Ascending aorta (tissue), 2 donors: ENCODE results near the gene MRPL34. TPM values are rescaled to one million over a fixed set of nuclear protein-coding genes. Genes with fewer than 3 reads are reported as not detected.
A peak's percentile ranks its signal among the peaks of the same experiment; 100 is the strongest.

ENCODE experiments used
- DNase-seq, 2 donors: peaks; one replicate each; pipeline ENCODE4 v3.0.0-alpha.2; 2019; ENCODE audit warnings: low spot score in 2 of 2
- H3K27ac ChIP-seq, 2 donors: fragments of 200-600 bp; sonication (generic); one replicate each; pipeline ENCODE4 v1.5.1; 2016 to 2017; ENCODE audit warnings: mild to moderate bottlenecking in 1 of 2
- H3K27me3 ChIP-seq: fragments of 200-600 bp; sonication (generic); one replicate; pipeline ENCODE4 v1.5.1; 2017
- H3K36me3 ChIP-seq, 2 donors: fragments of 200-600 bp; sonication (generic); one replicate each; pipeline ENCODE4 v1.5.1; 2016
- H3K4me1 ChIP-seq, 2 donors: fragments of 200-600 bp; sonication (generic); one replicate each; pipeline ENCODE4 v1.5.1; 2016 to 2017; ENCODE audit warnings: mild to moderate bottlenecking in 1 of 2
- H3K4me3 ChIP-seq, 2 donors: fragments of 200-600 bp; sonication (generic); one replicate each; pipeline ENCODE4 v1.5.1; 2016 to 2017; ENCODE audit warnings: mild to moderate bottlenecking in 1 of 2
- H3K9me3 ChIP-seq, 2 donors: fragments of 200-600 bp; sonication (generic); one replicate each; pipeline ENCODE4 v1.5.1; 2016
- intact Hi-C: fragments of 100-400 bp; cut with DNase I; formaldehyde crosslinking; loops from one replicate; pipeline ENCODE4 v1.15.1; 2023
- total RNA-seq: library from RNA; depleted of rRNA; stranded (reverse); fragments of >200 nt; gene quantifications from one replicate; pipeline ENCODE4 v1.1.0, GENCODE V29; 2016
- TF ChIP-seq, protein P1 (sequence below), 3 experiments: fragments of 200-600 bp in 2 of 3; fragments of 450-650 bp in 1 of 3; sonication (generic) in 2 of 3; IDR thresholded peaks; one replicate each; pipeline ENCODE4 v1.5.1; 2016 to 2019; ENCODE audit warnings: antibody characterized with exemption in 3 of 3, mild to moderate bottlenecking in 1 of 3, moderate library complexity in 1 of 3

The MRPL34 gene
- total RNA-seq, 1 donor from 2014 or later: 98.9 TPM

DNA sequence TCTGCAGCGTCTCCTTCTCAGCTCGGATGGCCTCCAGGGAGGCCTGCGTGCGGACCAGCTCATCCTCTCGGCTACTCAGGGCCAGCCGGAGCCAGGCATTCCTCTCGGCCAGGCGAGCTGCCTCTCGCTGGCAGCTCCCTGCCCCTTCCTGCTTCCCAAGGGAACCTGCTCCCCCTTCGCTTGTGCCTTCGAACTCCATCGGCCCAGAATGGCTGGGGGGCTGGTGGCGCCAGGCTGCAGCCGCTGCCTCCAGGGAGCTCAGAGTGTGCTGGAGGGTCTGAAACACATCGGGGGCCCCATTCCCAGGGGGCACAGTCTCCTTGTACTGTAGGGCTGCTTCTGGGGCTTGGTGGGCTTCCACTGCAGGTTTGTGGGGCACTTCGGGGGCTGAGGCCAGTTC, 43.1 kb upstream of the MRPL34 start:
- Histone ChIP-seq H3K36me3 (no peaks in the 10 kb centered on the region), H3K4me3 (no peak overlapping the region), H3K27me3 (no peaks in the 10 kb centered on the region), H3K9me3 (no peaks in the 10 kb centered on the region), H3K4me1 (no peaks in the 10 kb centered on the region), H3K27ac (no peak overlapping the region)
- intact Hi-C loops: loop anchor here (10.0 kb wide), 1 partner anchor 202 kb away; the partner anchor contains the start of gene NXNL1
- DNase-seq: no peak
- TF ChIP-seq, protein P1, sequence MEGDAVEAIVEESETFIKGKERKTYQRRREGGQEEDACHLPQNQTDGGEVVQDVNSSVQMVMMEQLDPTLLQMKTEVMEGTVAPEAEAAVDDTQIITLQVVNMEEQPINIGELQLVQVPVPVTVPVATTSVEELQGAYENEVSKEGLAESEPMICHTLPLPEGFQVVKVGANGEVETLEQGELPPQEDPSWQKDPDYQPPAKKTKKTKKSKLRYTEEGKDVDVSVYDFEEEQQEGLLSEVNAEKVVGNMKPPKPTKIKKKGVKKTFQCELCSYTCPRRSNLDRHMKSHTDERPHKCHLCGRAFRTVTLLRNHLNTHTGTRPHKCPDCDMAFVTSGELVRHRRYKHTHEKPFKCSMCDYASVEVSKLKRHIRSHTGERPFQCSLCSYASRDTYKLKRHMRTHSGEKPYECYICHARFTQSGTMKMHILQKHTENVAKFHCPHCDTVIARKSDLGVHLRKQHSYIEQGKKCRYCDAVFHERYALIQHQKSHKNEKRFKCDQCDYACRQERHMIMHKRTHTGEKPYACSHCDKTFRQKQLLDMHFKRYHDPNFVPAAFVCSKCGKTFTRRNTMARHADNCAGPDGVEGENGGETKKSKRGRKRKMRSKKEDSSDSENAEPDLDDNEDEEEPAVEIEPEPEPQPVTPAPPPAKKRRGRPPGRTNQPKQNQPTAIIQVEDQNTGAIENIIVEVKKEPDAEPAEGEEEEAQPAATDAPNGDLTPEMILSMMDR (IDR thresholded peaks at IDR 0.05): no peak

DNA sequence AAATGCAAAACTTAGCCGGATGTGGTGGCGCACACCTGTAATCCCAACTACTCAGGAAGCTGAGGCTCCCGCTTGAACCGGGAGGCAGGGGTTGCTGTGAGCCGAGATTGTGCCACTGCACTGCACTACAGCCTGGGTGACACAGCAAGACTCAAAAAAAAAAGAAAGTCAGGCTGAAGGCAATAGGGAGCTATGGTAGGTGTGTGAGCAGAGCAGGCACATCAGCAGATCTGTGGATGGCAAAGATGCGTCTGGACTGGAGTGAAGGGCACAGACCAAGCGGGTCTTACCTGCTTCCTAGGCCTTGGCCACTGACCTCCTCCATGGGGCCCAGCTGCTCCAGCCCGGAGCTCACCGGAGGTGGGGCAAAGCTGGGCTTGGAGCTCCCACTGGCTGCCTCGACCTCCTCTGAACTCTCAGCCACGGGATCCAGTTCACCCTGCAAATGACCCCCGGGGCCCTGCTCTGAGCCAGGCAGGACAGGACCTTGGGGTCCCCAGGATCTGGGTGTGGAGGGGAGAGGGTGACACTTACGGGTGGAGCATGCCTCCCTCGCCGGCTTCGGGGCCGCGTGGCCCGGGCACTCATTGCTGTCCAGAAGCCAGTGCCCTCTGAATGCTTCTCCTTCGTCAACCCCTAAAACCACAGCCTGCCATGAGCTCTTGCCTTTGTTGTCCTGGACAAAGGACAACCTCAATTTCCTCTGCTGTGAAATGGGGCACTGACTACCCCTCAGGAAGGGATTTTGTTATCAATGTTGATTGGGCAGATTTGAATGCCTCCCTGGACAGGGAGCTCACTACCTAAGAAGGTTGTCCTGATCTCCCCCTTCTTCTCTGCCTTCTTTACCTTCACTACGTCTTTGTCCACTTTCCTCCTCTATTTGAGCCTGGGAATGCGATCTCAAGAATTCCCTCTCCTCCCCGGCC, 41.7 kb upstream of the MRPL34 start:
- DNase-seq: no peak
- H3K36me3 ChIP-seq: peaks cover 0 to 4% of the 10 kb centered on the region in 2 donors
- no peak overlapping the region for H3K27ac ChIP-seq
- H3K9me3 ChIP-seq: no peaks in the 10 kb centered on the region
- H3K4me1 ChIP-seq: peaks cover 5 to 6% of the 10 kb centered on the region in 2 donors
- H3K27me3 ChIP-seq: no peaks in the 10 kb centered on the region
- intact Hi-C loops: loop anchor here (10.0 kb wide), 1 partner anchor 201 kb away; the partner anchor contains the start of gene NXNL1
- TF ChIP-seq, protein P1 (IDR thresholded peaks at IDR 0.05): no peak
- peak overlapping the region in 1 of 2 donors; percentile 33 for H3K4me3 ChIP-seq

DNA sequence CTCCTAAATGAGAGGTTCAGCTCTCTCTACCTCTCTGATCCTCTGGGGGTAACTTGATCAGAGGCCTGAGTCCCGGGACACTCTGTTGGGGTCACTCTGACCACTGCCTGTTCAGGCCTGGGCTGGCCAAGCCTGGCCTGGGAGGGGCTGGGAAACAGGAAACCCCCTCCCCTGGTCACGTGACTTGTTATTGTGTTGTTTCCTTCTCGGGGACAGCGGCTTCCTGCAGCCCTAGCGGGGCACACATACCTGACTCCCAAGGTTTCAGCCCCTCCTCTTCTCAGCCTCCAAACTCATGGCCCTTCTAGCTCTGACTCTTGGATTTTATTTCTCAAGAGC, 41.1 kb upstream of the MRPL34 start, which contains the start of gene USHBP1:
Gene USHBP1, minus strand, starts transcription at position 105 of the 339 bp plus-strand sequence. CDS start 446 bp downstream, outside the sequence.
- TF ChIP-seq, protein P1 (IDR thresholded peaks at IDR 0.05): no peak
- no peak for DNase-seq
- Histone ChIP-seq H3K4me1 (peaks cover 5 to 6% of the 10 kb centered on the region in 2 donors), H3K9me3 (no peaks in the 10 kb centered on the region), H3K36me3 (peaks cover 0 to 10% of the 10 kb centered on the region in 2 donors), H3K27ac (no peak within 1 kb of the TSS), H3K4me3 (peak within 1 kb of the TSS in 1 of 2 donors; percentile 33), H3K27me3 (no peaks in the 10 kb centered on the region)
- intact Hi-C loops: loop anchor here (10.0 kb wide), 1 partner anchor 200 kb away; the partner anchor contains the start of gene NXNL1

DNA sequence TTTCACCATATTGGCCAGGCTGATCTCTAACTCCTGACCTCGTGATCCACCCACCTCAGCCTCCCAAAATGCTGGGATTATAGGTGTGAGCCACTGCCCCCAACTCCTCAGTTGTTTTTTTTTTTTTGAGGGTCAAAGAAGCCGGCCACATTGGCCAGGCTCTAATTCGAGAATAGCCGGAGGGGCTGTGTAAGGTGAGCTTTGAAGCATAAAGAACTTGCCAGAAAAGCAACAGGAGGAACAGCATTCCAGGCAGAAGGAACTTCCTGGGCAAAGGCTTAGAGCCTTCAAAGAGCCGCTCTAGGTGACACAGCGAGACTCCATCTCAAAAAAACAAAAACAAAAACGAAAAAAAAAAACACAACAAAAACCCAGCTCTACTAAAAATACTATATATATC, 39.6 kb upstream of the MRPL34 start:
- Histone ChIP-seq H3K36me3 (peaks cover 11 to 23% of the 10 kb centered on the region in 2 donors), H3K9me3 (no peaks in the 10 kb centered on the region), H3K4me3 (no peak overlapping the region), H3K27ac (no peak overlapping the region), H3K4me1 (peaks cover 5 to 6% of the 10 kb centered on the region in 2 donors), H3K27me3 (no peaks in the 10 kb centered on the region)
- TF ChIP-seq, protein P1 (IDR thresholded peaks at IDR 0.05): no peak
- intact Hi-C loops: loop anchor here (2.0 to 10.0 kb wide), 2 partner anchors 39 to 199 kb away; partner anchors contain the start of genes MRPL34 and NXNL1
- no peak for DNase-seq

DNA sequence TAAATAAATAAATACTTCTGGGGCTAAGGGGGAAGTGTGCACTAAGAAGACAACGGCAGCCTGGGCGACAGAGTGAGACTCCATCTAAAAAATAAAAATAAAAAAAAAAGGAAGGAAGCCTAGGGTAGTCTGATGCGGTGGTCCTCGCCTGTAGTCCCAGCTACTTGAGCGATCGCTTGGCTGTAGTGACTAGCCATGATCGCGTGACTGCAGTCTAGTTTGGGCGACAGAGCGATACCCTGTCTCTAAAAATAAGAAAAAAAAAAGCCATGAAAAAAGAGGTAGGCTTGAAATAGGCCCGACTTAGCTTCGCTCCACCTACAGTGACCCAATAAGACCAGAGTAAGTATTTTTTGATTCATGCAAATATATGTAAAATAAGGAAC, 39.1 kb upstream of the MRPL34 start:
- Histone ChIP-seq H3K27ac (no peak overlapping the region), H3K4me1 (peaks cover 5 to 6% of the 10 kb centered on the region in 2 donors), H3K4me3 (peak overlapping the region in 1 of 2 donors; percentile 7), H3K36me3 (peaks cover 15 to 28% of the 10 kb centered on the region in 2 donors), H3K27me3 (no peaks in the 10 kb centered on the region), H3K9me3 (no peaks in the 10 kb centered on the region)
- DNase-seq: no peak
- TF ChIP-seq, protein P1 (IDR thresholded peaks at IDR 0.05): no peak
- intact Hi-C loops: loop anchor here (2.0 to 10.0 kb wide), 2 partner anchors 38 to 198 kb away; partner anchors contain the start of genes MRPL34 and NXNL1
